ENCODE measurements around the gene ANGPTL4.

Gene ANGPTL4

GRCh38 chr19:8357007-8357521 is 6.9 kb upstream of the ANGPTL4 start:
- in situ Hi-C loops (cut with HindIII; ENCODE audit: low sequenced_read_pairs) = no loop called here
- no peak for TF ChIP-seq CTCF (IDR thresholded peaks at IDR 0.05; ENCODE audit: low read depth, low read length)
- no peak overlapping the region for H3K4me3 ChIP-seq (ENCODE audit: low read depth, low read length)
- no peak for DNase-seq (ENCODE audit: low read depth, low spot score)

- no peak for DNase-seq (ENCODE audit: low read depth, low spot score)
- in situ Hi-C loops (cut with HindIII; ENCODE audit: low sequenced_read_pairs) = no loop called here
- no peak overlapping the region for H3K4me3 ChIP-seq (ENCODE audit: low read depth, low read length)
- no peak for TF ChIP-seq CTCF (IDR thresholded peaks at IDR 0.05; ENCODE audit: low read depth, low read length)
These were observed 5.0 kb upstream of the ANGPTL4 start for GRCh38 chr19:8358948-8359347.

GRCh38 chr19:8360196-8360595 is 3.8 kb upstream of the ANGPTL4 start:
- in situ Hi-C loops (cut with HindIII; ENCODE audit: low sequenced_read_pairs) = no loop called here
- TF ChIP-seq CTCF (IDR thresholded peaks at IDR 0.05; ENCODE audit: low read depth, low read length) = no peak
- DNase-seq (ENCODE audit: low read depth, low spot score) = no peak

GRCh38 chr19:8361921-8362793 is 1.8 kb upstream of the ANGPTL4 start:
- peak; percentile 96 for DNase-seq (ENCODE audit: low read depth, low spot score)
- in situ Hi-C loops (cut with HindIII; ENCODE audit: low sequenced_read_pairs) = no loop called here
- no peak overlapping the region for H3K4me3 ChIP-seq (ENCODE audit: low read depth, low read length)
- no peak for TF ChIP-seq CTCF (IDR thresholded peaks at IDR 0.05; ENCODE audit: low read depth, low read length)

More at GRCh38 chr19:8360196-8360595, 3.8 kb upstream of the ANGPTL4 start:
- H3K4me3 ChIP-seq (ENCODE audit: low read depth, low read length) = no peak overlapping the region

GRCh38 chr19:8366121-8366581 is 2.2 kb downstream of the ANGPTL4 start:
- in situ Hi-C loops (cut with HindIII; ENCODE audit: low sequenced_read_pairs) = no loop called here
- no peak for DNase-seq (ENCODE audit: low read depth, low spot score)
- TF ChIP-seq CTCF (IDR thresholded peaks at IDR 0.05; ENCODE audit: low read depth, low read length) = no peak
- H3K4me3 ChIP-seq (ENCODE audit: low read depth, low read length) = no peak overlapping the region

- no peak overlapping the region for H3K4me3 ChIP-seq (ENCODE audit: low read depth, low read length)
- DNase-seq (ENCODE audit: low read depth, low spot score) = no peak
- in situ Hi-C loops (cut with HindIII; ENCODE audit: low sequenced_read_pairs) = no loop called here
- TF ChIP-seq CTCF (IDR thresholded peaks at IDR 0.05; ENCODE audit: low read depth, low read length) = no peak
These were observed 3.0 kb downstream of the ANGPTL4 start for GRCh38 chr19:8366961-8367326.

All from astrocyte of the spinal cord (primary cell).